Fibroblast of lung (primary cell): ENCODE measurements around the gene EXOSC7.

Source experiments
- CTCF ChIP-seq, 2 donors: IDR thresholded peaks in 1 of 2; conservative IDR thresholded peaks in 1 of 2; 1 replicate in 1 of 2; 2 replicates in 1 of 2; pipeline ENCODE4 v1.5.1; 2011 to 2012; ENCODE audit warnings: low read length in 2 of 2, control low read depth in 1 of 2, inconsistent platforms in 1 of 2, low read depth in 1 of 2, mild to moderate bottlenecking in 1 of 2
- EZH2 ChIP-seq: IDR thresholded peaks from 2 replicates; pipeline ENCODE4 v1.5.1; 2012; ENCODE audit warnings: low read length, control low read depth, mild to moderate bottlenecking; ENCODE audit errors: missing control alignments

- TF ChIP-seq CTCF (conservative IDR thresholded peaks at IDR 0.05 in 1 of 2, IDR thresholded peaks at IDR 0.05 in 1 of 2; ENCODE audit: low read depth in 1 of 2, low read length in 2 of 2) (no peak), EZH2 (no peak)
Measured at GRCh38 chr3:44981751-44982150, 5.7 kb downstream of the EXOSC7 start.
